ENCODE results near the gene PSMD5.

Gene PSMD5

DNA sequence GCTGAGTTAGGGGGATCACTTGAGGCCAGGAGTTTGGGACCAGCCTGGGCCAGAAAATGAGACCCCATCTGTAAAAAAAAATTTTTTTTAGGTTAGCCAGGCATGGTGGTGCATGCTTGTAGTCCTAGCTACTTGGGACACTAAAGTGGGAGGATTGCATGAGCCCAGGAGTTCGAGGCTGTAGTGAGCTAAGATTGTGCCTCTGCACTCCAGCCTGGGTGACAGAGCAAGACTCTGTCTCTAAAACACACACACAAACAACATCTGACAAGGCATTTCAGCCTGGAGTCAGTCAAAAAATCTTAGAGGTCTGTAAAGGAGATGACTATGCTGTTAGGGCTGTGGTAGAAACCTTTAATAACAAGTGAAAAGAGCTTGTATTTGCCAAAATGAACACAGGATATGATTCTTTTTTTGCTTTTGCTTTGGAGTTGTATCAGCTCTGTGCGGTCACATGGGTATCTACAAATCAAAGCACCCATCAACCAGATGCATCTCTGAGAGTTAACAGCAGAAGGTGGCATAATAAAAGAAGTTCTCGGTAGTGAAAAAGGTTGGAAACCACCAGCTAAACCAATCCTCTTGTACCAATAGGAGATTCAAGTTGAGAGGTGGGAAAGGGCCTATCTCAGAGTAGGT, 3.6 kb upstream of the PSMD5 start:
- TF ChIP-seq SIN3A (IDR thresholded peaks at IDR 0.05; ENCODE audit: borderline replicate concordance, insufficient read depth, low read length), result no peak
- no peak for TF ChIP-seq FOXP2 (optimal IDR thresholded peaks at IDR 0.05; ENCODE audit: borderline replicate concordance, extremely low read depth, extremely low read length, insufficient read depth)
- TF ChIP-seq TAF1 (IDR thresholded peaks at IDR 0.05; ENCODE audit: borderline replicate concordance, insufficient read depth, low read length), result no peak
- no peak for TF ChIP-seq POLR2AphosphoS5 (IDR thresholded peaks at IDR 0.05; ENCODE audit: low read depth, low read length)
- TF ChIP-seq, protein P1, sequence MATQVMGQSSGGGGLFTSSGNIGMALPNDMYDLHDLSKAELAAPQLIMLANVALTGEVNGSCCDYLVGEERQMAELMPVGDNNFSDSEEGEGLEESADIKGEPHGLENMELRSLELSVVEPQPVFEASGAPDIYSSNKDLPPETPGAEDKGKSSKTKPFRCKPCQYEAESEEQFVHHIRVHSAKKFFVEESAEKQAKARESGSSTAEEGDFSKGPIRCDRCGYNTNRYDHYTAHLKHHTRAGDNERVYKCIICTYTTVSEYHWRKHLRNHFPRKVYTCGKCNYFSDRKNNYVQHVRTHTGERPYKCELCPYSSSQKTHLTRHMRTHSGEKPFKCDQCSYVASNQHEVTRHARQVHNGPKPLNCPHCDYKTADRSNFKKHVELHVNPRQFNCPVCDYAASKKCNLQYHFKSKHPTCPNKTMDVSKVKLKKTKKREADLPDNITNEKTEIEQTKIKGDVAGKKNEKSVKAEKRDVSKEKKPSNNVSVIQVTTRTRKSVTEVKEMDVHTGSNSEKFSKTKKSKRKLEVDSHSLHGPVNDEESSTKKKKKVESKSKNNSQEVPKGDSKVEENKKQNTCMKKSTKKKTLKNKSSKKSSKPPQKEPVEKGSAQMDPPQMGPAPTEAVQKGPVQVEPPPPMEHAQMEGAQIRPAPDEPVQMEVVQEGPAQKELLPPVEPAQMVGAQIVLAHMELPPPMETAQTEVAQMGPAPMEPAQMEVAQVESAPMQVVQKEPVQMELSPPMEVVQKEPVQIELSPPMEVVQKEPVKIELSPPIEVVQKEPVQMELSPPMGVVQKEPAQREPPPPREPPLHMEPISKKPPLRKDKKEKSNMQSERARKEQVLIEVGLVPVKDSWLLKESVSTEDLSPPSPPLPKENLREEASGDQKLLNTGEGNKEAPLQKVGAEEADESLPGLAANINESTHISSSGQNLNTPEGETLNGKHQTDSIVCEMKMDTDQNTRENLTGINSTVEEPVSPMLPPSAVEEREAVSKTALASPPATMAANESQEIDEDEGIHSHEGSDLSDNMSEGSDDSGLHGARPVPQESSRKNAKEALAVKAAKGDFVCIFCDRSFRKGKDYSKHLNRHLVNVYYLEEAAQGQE (IDR thresholded peaks at IDR 0.05; ENCODE audit: insufficient read depth in 1 of 2, low read depth in 2 of 2, low read length in 2 of 2), result no peak

DNA sequence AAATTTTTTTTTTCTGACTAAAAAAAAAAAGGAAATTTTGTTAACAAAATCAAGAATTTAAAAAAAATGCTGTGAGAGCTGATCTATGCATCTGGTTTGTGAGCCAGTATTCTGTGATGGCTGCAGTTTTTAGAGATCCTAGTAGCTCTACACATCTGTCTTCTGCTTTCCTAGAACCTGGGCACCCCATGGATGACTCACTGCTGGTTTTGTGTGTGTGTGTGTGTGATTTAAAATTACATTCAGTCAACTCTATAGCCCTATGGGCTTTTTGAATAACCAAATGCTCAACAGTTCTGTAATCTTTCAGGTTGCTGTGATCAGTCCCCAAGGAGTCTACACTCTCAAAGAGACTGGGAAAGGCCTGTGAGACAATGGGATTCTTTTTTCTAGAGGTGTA, 2.5 kb upstream of the PSMD5 start:
- TF ChIP-seq SIN3A (IDR thresholded peaks at IDR 0.05; ENCODE audit: borderline replicate concordance, insufficient read depth, low read length), result no peak
- no peak for TF ChIP-seq TAF1 (IDR thresholded peaks at IDR 0.05; ENCODE audit: borderline replicate concordance, insufficient read depth, low read length)
- TF ChIP-seq POLR2AphosphoS5 (IDR thresholded peaks at IDR 0.05; ENCODE audit: low read depth, low read length), result no peak
- TF ChIP-seq FOXP2 (optimal IDR thresholded peaks at IDR 0.05; ENCODE audit: borderline replicate concordance, extremely low read depth, extremely low read length, insufficient read depth), result no peak
- TF ChIP-seq, protein P1 (IDR thresholded peaks at IDR 0.05; ENCODE audit: insufficient read depth in 1 of 2, low read depth in 2 of 2, low read length in 2 of 2), result no peak

DNA sequence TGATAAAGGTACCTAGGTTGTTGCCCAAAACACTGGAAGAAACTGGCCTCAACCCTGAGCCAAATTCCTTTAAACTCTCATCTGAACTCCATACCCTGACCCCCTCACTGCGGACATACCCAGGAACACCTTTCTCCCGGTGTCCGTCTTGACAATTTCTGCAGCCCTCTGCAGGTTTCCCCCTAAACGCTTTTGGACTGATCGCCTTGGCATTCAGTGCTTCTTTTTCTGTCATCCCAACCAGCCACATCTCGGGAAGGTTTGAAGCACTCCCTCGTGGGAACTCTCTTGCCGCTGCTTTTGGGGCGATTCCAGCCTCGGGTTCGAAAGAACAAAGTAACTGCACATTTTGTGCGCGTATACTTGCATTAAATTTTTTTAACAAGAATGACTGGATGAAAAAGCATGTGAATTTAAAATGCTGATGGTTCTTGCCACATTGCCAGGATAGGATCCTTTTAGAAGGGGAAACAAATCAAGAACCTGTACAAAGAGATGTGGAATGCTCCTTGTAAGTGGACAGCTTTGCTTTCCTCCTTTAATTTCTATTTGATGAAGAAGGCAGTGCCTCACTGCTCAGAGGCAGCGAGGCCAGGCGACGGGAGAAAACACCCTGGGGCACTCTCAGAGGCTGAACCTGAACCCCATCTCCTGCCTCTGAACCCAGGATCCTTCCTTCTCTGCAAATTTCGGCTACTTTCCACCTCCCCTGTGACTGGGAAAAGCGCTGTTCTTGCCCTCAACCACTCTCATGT, 615 bp downstream of the PSMD5 start:
- TF ChIP-seq FOXP2 (optimal IDR thresholded peaks at IDR 0.05; ENCODE audit: borderline replicate concordance, extremely low read depth, extremely low read length, insufficient read depth), result no peak
- no peak for TF ChIP-seq TAF1 (IDR thresholded peaks at IDR 0.05; ENCODE audit: borderline replicate concordance, insufficient read depth, low read length)
- TF ChIP-seq, protein P1 (IDR thresholded peaks at IDR 0.05; ENCODE audit: insufficient read depth in 1 of 2, low read depth in 2 of 2, low read length in 2 of 2), result no peak
- no peak for TF ChIP-seq SIN3A (IDR thresholded peaks at IDR 0.05; ENCODE audit: borderline replicate concordance, insufficient read depth, low read length)
- TF ChIP-seq POLR2AphosphoS5 (IDR thresholded peaks at IDR 0.05; ENCODE audit: low read depth, low read length), result no peak

DNA sequence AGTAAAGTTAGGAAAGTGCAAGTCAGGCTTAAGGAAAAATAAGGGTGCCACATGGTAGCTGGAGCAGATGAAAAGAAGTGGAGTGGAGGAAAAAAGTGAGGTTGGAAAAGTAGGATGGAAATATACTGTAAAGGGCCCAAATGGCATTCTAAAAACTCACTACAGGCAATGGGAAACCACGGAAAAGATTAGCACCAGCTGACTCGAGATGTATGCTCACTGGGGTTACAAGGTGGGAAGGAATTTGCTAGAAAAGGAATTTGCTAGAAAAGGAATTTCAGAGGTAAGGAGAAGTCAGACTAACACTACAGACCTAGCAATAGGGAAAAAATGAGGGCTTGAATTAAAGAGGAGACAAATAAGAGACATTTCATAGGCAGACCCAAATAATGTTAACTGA, 3.6 kb downstream of the PSMD5 start:
- no peak for TF ChIP-seq SIN3A (IDR thresholded peaks at IDR 0.05; ENCODE audit: borderline replicate concordance, insufficient read depth, low read length)
- TF ChIP-seq, protein P1 (IDR thresholded peaks at IDR 0.05; ENCODE audit: insufficient read depth in 1 of 2, low read depth in 2 of 2, low read length in 2 of 2), result no peak
- TF ChIP-seq FOXP2 (optimal IDR thresholded peaks at IDR 0.05; ENCODE audit: borderline replicate concordance, extremely low read depth, extremely low read length, insufficient read depth), result no peak
- TF ChIP-seq POLR2AphosphoS5 (IDR thresholded peaks at IDR 0.05; ENCODE audit: low read depth, low read length), result no peak
- no peak for TF ChIP-seq TAF1 (IDR thresholded peaks at IDR 0.05; ENCODE audit: borderline replicate concordance, insufficient read depth, low read length)

All from PFSK-1 (cell line).